Measurements from ENCODE around the gene SIL1.

DNA sequence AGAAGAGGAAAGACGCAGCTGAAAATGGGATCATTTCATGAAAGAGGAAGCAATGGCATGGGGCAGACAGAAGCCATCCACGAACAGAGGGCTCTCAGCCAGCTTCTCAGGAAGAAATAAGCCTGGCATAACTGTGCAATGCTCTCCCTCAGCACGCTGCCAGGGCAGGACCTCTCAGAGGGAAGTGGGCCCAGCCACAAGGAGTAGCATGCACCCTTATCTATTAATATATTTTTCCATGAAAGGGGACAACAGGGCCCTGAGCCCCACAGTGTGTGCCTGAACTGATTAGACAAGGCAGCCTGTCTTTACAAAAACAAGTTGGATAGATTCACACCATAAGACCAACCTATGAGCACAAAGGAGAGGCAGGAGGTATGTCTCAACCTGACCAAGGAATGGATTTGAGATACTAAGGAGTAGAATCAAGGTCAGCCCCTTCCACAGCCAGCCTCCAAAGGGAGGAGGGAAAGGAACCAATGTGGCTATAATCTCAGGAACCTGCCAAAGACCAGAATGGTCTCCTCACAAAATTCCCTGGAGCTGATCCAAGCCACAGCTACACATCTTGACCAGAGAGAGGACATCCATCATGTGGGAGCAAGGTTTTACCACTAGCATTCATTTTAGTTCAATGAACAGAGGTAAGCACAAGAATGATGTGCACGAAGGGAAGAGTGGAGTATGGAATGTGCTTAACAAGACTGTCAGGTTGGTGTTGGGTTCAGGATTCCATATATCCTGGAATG lies 154.8 kb downstream of the SIL1 start:
- TF ChIP-seq TAF7 (optimal IDR thresholded peaks at IDR 0.05; ENCODE audit: borderline replicate concordance, low read depth, low read length): no peak
- TF ChIP-seq, protein P1, sequence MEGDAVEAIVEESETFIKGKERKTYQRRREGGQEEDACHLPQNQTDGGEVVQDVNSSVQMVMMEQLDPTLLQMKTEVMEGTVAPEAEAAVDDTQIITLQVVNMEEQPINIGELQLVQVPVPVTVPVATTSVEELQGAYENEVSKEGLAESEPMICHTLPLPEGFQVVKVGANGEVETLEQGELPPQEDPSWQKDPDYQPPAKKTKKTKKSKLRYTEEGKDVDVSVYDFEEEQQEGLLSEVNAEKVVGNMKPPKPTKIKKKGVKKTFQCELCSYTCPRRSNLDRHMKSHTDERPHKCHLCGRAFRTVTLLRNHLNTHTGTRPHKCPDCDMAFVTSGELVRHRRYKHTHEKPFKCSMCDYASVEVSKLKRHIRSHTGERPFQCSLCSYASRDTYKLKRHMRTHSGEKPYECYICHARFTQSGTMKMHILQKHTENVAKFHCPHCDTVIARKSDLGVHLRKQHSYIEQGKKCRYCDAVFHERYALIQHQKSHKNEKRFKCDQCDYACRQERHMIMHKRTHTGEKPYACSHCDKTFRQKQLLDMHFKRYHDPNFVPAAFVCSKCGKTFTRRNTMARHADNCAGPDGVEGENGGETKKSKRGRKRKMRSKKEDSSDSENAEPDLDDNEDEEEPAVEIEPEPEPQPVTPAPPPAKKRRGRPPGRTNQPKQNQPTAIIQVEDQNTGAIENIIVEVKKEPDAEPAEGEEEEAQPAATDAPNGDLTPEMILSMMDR (IDR thresholded peaks at IDR 0.05; ENCODE audit: control extremely low read depth in 1 of 3, insufficient read depth in 1 of 3, low read depth in 1 of 3, low read length in 3 of 3): no peak
- no peak for TF ChIP-seq CEBPB (IDR thresholded peaks at IDR 0.05; ENCODE audit: low read depth, low read length)
- no peak for TF ChIP-seq CREB1 (IDR thresholded peaks at IDR 0.05)
- TF ChIP-seq EP300 (IDR thresholded peaks at IDR 0.05; ENCODE audit: borderline replicate concordance in 1 of 2, low read depth in 2 of 2, low read length in 2 of 2): no peak
